Gastrocnemius medialis (tissue), 4 donors: ENCODE measurements around the gene NECAB3. TPM values are rescaled to one million over a fixed set of nuclear protein-coding genes. Genes with fewer than 3 reads are reported as not detected.
A peak's percentile ranks its signal among the peaks of the same experiment; 100 is the strongest.

Experiments
- ATAC-seq, 2 donors: fragments of 150-250 bp; one replicate each; pipeline ENCODE4 v1.9.1; 2016
- DNase-seq, 2 donors: peaks; one replicate each; pipeline ENCODE4 v3.0.0-alpha.2; 2019
- H3K27ac ChIP-seq, 4 donors: fragments of 200-600 bp; sonication (generic); 1 replicate in 1 of 4; 2 replicates in 3 of 4; pipeline ENCODE4 v1.5.1; 2016 to 2018; ENCODE audit warnings: mild to moderate bottlenecking in 2 of 4, moderate library complexity in 1 of 4
- H3K27me3 ChIP-seq, 3 donors: fragments of 200-600 bp; sonication (generic) in 2 of 3; 1 replicate in 1 of 3; 2 replicates in 2 of 3; pipeline versions ENCODE4 v1.5.1 to v1.6.0; 2016 to 2019; ENCODE audit warnings: mild to moderate bottlenecking in 1 of 3, moderate library complexity in 1 of 3
- H3K36me3 ChIP-seq, 2 donors: fragments of 200-600 bp; sonication (generic) in 1 of 2; one replicate each; pipeline ENCODE4 v1.5.1; 2017 to 2018
- H3K4me1 ChIP-seq, 2 donors: fragments of 200-600 bp; sonication (generic) in 1 of 2; one replicate each; pipeline ENCODE4 v1.5.1; 2016 to 2017; ENCODE audit warnings: mild to moderate bottlenecking in 2 of 2
- H3K4me3 ChIP-seq, 4 donors: fragments of 200-600 bp; sonication (generic) in 3 of 4; 1 replicate in 1 of 4; 2 replicates in 3 of 4; pipeline ENCODE4 v1.5.1; 2016 to 2019; ENCODE audit warnings: mild to moderate bottlenecking in 2 of 4
- H3K9me3 ChIP-seq, 3 donors: fragments of 200-600 bp; sonication (generic) in 2 of 3; 1 replicate in 1 of 3; 2 replicates in 2 of 3; pipeline ENCODE4 v1.5.1; 2016 to 2019
- CTCF ChIP-seq, 5 experiments: fragments of 450-650 bp in 3 of 5; fragments of 200-600 bp in 2 of 5; sonication (generic) in 2 of 5; IDR thresholded peaks in 4 of 5; conservative IDR thresholded peaks in 1 of 5; 1 replicate in 4 of 5; 2 replicates in 1 of 5; pipeline ENCODE4 v1.5.1; 2016 to 2019; ENCODE audit warnings: antibody characterized with exemption in 5 of 5, mild to moderate bottlenecking in 3 of 5, moderate library complexity in 3 of 5
- POLR2A ChIP-seq, 2 donors: fragments of 450-650 bp; IDR thresholded peaks; one replicate each; pipeline ENCODE4 v1.6.1; 2017; ENCODE audit warnings: antibody characterized with exemption in 2 of 2, mild to moderate bottlenecking in 2 of 2, moderate library complexity in 2 of 2
- in situ Hi-C, 4 donors: fragments of 200-750 bp; cut with MboI; loops; one replicate each; pipeline versions ENCODE4 v1.15.0 to v1.8.0; 2017; ENCODE audit warnings: low sequenced_read_pairs in 4 of 4
- intact Hi-C: fragments of 100-400 bp; cut with DNase I; formaldehyde crosslinking; loops from one replicate; pipeline ENCODE4 v1.15.1; 2023; ENCODE audit warnings: low total_unique reads
- total RNA-seq, 4 donors: library from RNA; depleted of rRNA; stranded (reverse); fragments of >200 nt; gene quantifications; one replicate each; pipeline versions ENCODE4 v1.1.0 to v1.2.3, GENCODE V29; 2016

Gene NECAB3
- total RNA-seq, 4 donors from 2014 or later: 72.3 to 127 (median 107) TPM

- Histone ChIP-seq H3K9me3 (no peaks in the 10 kb centered on the region), H3K27ac (no peak overlapping the region), H3K4me3 (no peak overlapping the region), H3K36me3 (peaks cover 0 to 7% of the 10 kb centered on the region in 2 donors), H3K27me3 (no peaks in the 10 kb centered on the region), H3K4me1 (peaks cover 21 to 32% of the 10 kb centered on the region in 2 donors)
- no peak for TF ChIP-seq POLR2A (IDR thresholded peaks at IDR 0.05)
- no peak for TF ChIP-seq CTCF (IDR thresholded peaks at IDR 0.05 in 4 of 5, conservative IDR thresholded peaks at IDR 0.05 in 1 of 5)
- in situ Hi-C loops: loop anchor here in 2 of 4 donors (5.0 to 10.0 kb wide), 2 partner anchors 195 to 198 kb away; no protein-coding TSS in a partner anchor
- intact Hi-C loops: no loop called here
- DNase-seq: no peak
- no peak for ATAC-seq
These were observed 24.0 kb downstream of the NECAB3 start for GRCh38 chr20:33650111-33650752.

- Histone ChIP-seq H3K36me3 (peaks cover 0 to 17% of the 10 kb centered on the region in 2 donors), H3K27me3 (no peaks in the 10 kb centered on the region), H3K27ac (peak overlapping the region in 2 of 4 donors; percentile 5 to 19), H3K4me1 (peaks cover 21 to 32% of the 10 kb centered on the region in 2 donors), H3K9me3 (no peaks in the 10 kb centered on the region), H3K4me3 (no peak overlapping the region)
- TF ChIP-seq CTCF (IDR thresholded peaks at IDR 0.05 in 4 of 5, conservative IDR thresholded peaks at IDR 0.05 in 1 of 5): no peak
- TF ChIP-seq POLR2A (IDR thresholded peaks at IDR 0.05): no peak
- peak; percentile 64 to 77 for ATAC-seq
- in situ Hi-C loops (no loop called here), intact Hi-C loops (no loop called here)
- DNase-seq: peak; percentile 56 to 83
These were observed 25.0 kb downstream of the NECAB3 start for GRCh38 chr20:33649201-33649681.

GRCh38 chr20:33648396-33649004, 25.7 kb downstream of the NECAB3 start:
- peak; percentile 17 for ATAC-seq
- peak overlapping the region in 3 of 4 donors; percentile 8 to 19 (median 11) for H3K27ac ChIP-seq

More at GRCh38 chr20:33648396-33649004, 25.7 kb downstream of the NECAB3 start:
- peaks cover 0 to 17% of the 10 kb centered on the region in 2 donors for H3K36me3 ChIP-seq
- TF ChIP-seq CTCF (IDR thresholded peaks at IDR 0.05 in 4 of 5, conservative IDR thresholded peaks at IDR 0.05 in 1 of 5): no peak
- TF ChIP-seq POLR2A (IDR thresholded peaks at IDR 0.05): no peak
- H3K27me3 ChIP-seq: no peaks in the 10 kb centered on the region
- peaks cover 14 to 29% of the 10 kb centered on the region in 2 donors for H3K4me1 ChIP-seq
- no peak overlapping the region for H3K4me3 ChIP-seq
- peak in 1 of 2 donors; percentile 19 for DNase-seq
- in situ Hi-C loops (no loop called here), intact Hi-C loops (no loop called here)
- H3K9me3 ChIP-seq: no peaks in the 10 kb centered on the region
